ENCODE measurements around the gene LPXN.
A peak's percentile ranks its signal among the peaks of the same experiment; 100 is the strongest.
"Not testable (repeated sequence)": the region's sequence is repeated elsewhere in the genome, so short reads cannot be mapped to it uniquely, and the experiment has no call there.

LPXN gene

GRCh38 chr11:58578635-58579191 is 3.1 kb upstream of the LPXN start, which contains the start of gene ZFP91:
Gene ZFP91, plus strand, starts transcription at chr11:58579063. Its CDS starts 219 bp downstream, at chr11:58579282.
- peak; percentile 96 for DNase-seq

GRCh38 chr11:58578136-58578634 is 2.5 kb upstream of the LPXN start:
- peak; percentile 92 for DNase-seq

- peak; percentile 84 for DNase-seq
Observed at GRCh38 chr11:58577555-58578135, 2.0 kb upstream of the LPXN start.

- no peak for DNase-seq
Observed at GRCh38 chr11:58576887-58577471, 1.3 kb upstream of the LPXN start.

- DNase-seq = no peak
Observed at GRCh38 chr11:58574881-58575280, 775 bp downstream of the LPXN start.

GRCh38 chr11:58573451-58574104 is 2.1 kb downstream of the LPXN start:
- peak; percentile 74 for DNase-seq

- DNase-seq = not testable (repeated sequence)
Observed at GRCh38 chr11:58572906-58573305, 2.8 kb downstream of the LPXN start.

- DNase-seq = peak; percentile 80
Observed at GRCh38 chr11:58567889-58568512, 7.7 kb downstream of the LPXN start.

- no peak for DNase-seq
Observed at GRCh38 chr11:58564231-58564630, 11.4 kb downstream of the LPXN start.

- DNase-seq = no peak
Observed at GRCh38 chr11:58562375-58562800, 13.3 kb downstream of the LPXN start.

- no peak for DNase-seq
Observed at GRCh38 chr11:58561394-58562098, 14.1 kb downstream of the LPXN start.

- DNase-seq = no peak
Observed at GRCh38 chr11:58560842-58561241, 14.8 kb downstream of the LPXN start.

GRCh38 chr11:58549644-58550043 is 26.0 kb downstream of the LPXN start:
- no peak for DNase-seq

GRCh38 chr11:58546841-58547240 is 28.8 kb downstream of the LPXN start:
- DNase-seq = no peak

GRCh38 chr11:58531865-58532341 is 43.8 kb downstream of the LPXN start:
- DNase-seq = no peak

- DNase-seq = no peak
Observed at GRCh38 chr11:58530236-58530635, 45.4 kb downstream of the LPXN start.

GRCh38 chr11:58527429-58527828 is 48.2 kb downstream of the LPXN start:
- DNase-seq = no peak

- no peak for DNase-seq
Observed at GRCh38 chr11:58526721-58527120, 48.9 kb downstream of the LPXN start.

- DNase-seq = no peak
Observed at GRCh38 chr11:58525037-58525614, 50.5 kb downstream of the LPXN start.

GRCh38 chr11:58524232-58525036 is 51.2 kb downstream of the LPXN start:
- DNase-seq = peak; percentile 43

- no peak for DNase-seq
Observed at GRCh38 chr11:58513747-58514367, 61.8 kb downstream of the LPXN start.

All from activated naive CD4-positive, alpha-beta T cell treated with Interleukin-2 at 50 U/mL for 16 hours (primary cell).